K562 (cell line): ENCODE data around the gene PRCC. TPM values are rescaled to one million over a fixed set of nuclear protein-coding genes. Genes with fewer than 3 reads are reported as not detected.

Experiments used
- BCOR ChIP-seq: fragments of 450-650 bp; IDR thresholded peaks from 2 replicates; pipeline ENCODE4 v1.6.1; 2016
- BRD4 ChIP-seq: fragments of 200-600 bp; sonication (generic); IDR thresholded peaks from 2 replicates; pipeline ENCODE4 v1.6.1; 2017; ENCODE audit warnings: inconsistent platforms
- EHMT2 ChIP-seq: fragments of 450-650 bp; IDR thresholded peaks from 2 replicates; pipeline ENCODE4 v1.6.1; 2018; ENCODE audit warnings: antibody characterized with exemption
- ETV5 ChIP-seq: sonication (generic); formaldehyde crosslinking; IDR thresholded peaks from 2 replicates; pipeline ENCODE4 v1.4.0; 2020; ENCODE audit warnings: low read depth, mild to moderate bottlenecking, missing genetic modification reagents
- GTF2B ChIP-seq: IDR thresholded peaks from 2 replicates; pipeline ENCODE4 v1.6.1; 2011; ENCODE audit not compliant: insufficient read length; ENCODE audit errors: extremely low read depth
- HNRNPUL1 ChIP-seq: fragments of 200-400 bp; formaldehyde crosslinking; IDR thresholded peaks from 2 replicates; pipeline ENCODE4 v1.6.1; 2017; ENCODE audit warnings: low read length
- ILF3 ChIP-seq: fragments of 450-650 bp; IDR thresholded peaks from 2 replicates; pipeline ENCODE4 v1.6.1; 2018; ENCODE audit warnings: antibody characterized with exemption, mild to moderate bottlenecking, moderate library complexity, borderline replicate concordance
- PHF20 ChIP-seq: fragments of 450-650 bp; IDR thresholded peaks from 2 replicates; pipeline ENCODE4 v1.6.1; 2018; ENCODE audit not compliant: partially characterized antibody
- PKNOX1 ChIP-seq: fragments of 450-650 bp; IDR thresholded peaks from 2 replicates; pipeline ENCODE4 v1.6.1; 2016
- PTRF ChIP-seq: fragments of 450-650 bp; IDR thresholded peaks from 2 replicates; pipeline ENCODE4 v1.6.1; 2016; ENCODE audit warnings: mild to moderate bottlenecking, missing genetic modification characterization, missing compliant biosample characterization
- SAFB ChIP-seq: fragments of 200-400 bp; formaldehyde crosslinking; IDR thresholded peaks from 2 replicates; pipeline ENCODE4 v1.6.1; 2017; ENCODE audit warnings: low read depth, low read length, borderline replicate concordance
- SFPQ ChIP-seq: fragments of 200-400 bp; formaldehyde crosslinking; IDR thresholded peaks from 2 replicates; pipeline ENCODE4 v1.6.1; 2017; ENCODE audit warnings: mild to moderate bottlenecking, low read depth, low read length, moderate library complexity
- TEAD4 ChIP-seq, 2 experiments: sonication (generic) in 1 of 2; formaldehyde crosslinking in 1 of 2; IDR thresholded peaks; 2 replicates each; pipeline versions ENCODE4 v1.6.1 to v1.8.0; 2012 to 2022; ENCODE audit warnings: borderline replicate concordance in 1 of 2, inconsistent platforms in 1 of 2, low read length in 1 of 2, mild to moderate bottlenecking in 1 of 2, missing genetic modification reagents in 1 of 2
- ZFPM2 ChIP-seq: fragments of 250-450 bp; sonication (Bioruptor Pico); IDR thresholded peaks from 2 replicates; pipeline ENCODE4 v1.5.1; 2022; ENCODE audit warnings: mild to moderate bottlenecking
- ZKSCAN8 ChIP-seq: fragments of 200-800 bp; sonication (Bioruptor generic); IDR thresholded peaks from 2 replicates; pipeline ENCODE4 v1.6.1; 2016; ENCODE audit warnings: missing genetic modification characterization, missing compliant biosample characterization
- ZNF143 ChIP-seq: sonication (generic); formaldehyde crosslinking; IDR thresholded peaks from 2 replicates; pipeline ENCODE4 v1.9.0; 2022; ENCODE audit warnings: mild to moderate bottlenecking, missing genetic modification reagents
- ZNF354B ChIP-seq: fragments of 250-450 bp; sonication (Bioruptor Pico); IDR thresholded peaks from 2 replicates; pipeline ENCODE4 v1.4.0; 2020
- ZNF445 ChIP-seq: fragments of 250-450 bp; sonication (Bioruptor Pico); IDR thresholded peaks from 2 replicates; pipeline ENCODE4 v1.4.0; 2020; ENCODE audit warnings: low read depth, mild to moderate bottlenecking, moderate library complexity
- ZNF609 ChIP-seq: sonication (generic); formaldehyde crosslinking; IDR thresholded peaks from 2 replicates; pipeline ENCODE4 v1.8.1; 2023; ENCODE audit warnings: missing genetic modification reagents, mild to moderate bottlenecking, borderline replicate concordance
- ZNF668 ChIP-seq: fragments of 250-450 bp; sonication (Bioruptor Pico); IDR thresholded peaks from 2 replicates; pipeline ENCODE4 v1.8.0; 2022; ENCODE audit warnings: mild to moderate bottlenecking, inconsistent platforms
- ZNF778 ChIP-seq: fragments of 450-650 bp; formaldehyde crosslinking; IDR thresholded peaks from 2 replicates; pipeline ENCODE4 v1.4.0; 2020; ENCODE audit warnings: mild to moderate bottlenecking, moderate library complexity
- polyA plus RNA-seq, 8 experiments: library from polyadenylated mRNA; depleted of rRNA in 4 of 8; stranded (reverse) in 5 of 8; unstranded in 3 of 8; fragments of >200 nt; fragmentation: Nextera tagmentation in 2 of 8; fragmentation: Illumina TruSeq in 1 of 8; extraction: Ambion mirVana in 2 of 8; extraction: Trizol in 1 of 8; gene quantifications; 2 replicates each; pipeline versions ENCODE4 v1.2.1 to v1.2.3, GENCODE V29; 2011 to 2014; ENCODE audit warnings: inconsistent platforms in 1 of 8, missing spikeins in 1 of 8
- total RNA-seq, 7 experiments: library from RNA; depleted of rRNA in 6 of 7; stranded (reverse); fragments of >200 nt in 6 of 7; fragmentation: Illumina TruSeq in 2 of 7; extraction: Trizol in 2 of 7; gene quantifications; 2 replicates each; pipeline versions ENCODE4 v1.2.1 to v1.2.3, GENCODE V29; 2011 to 2021; ENCODE audit warnings: low replicate concordance in 1 of 7

Gene PRCC
- total and polyA plus RNA-seq, 9 of the 15 experiments (the other 6 are each of a cell fraction or from before 2014, with no cell fraction given): 23.9 to 201 (median 41.1) TPM

GRCh38 chr1:156727926-156728598 lies 39.3 kb upstream of the PRCC start, which contains the start of gene METTL25B (continued):
- TF ChIP-seq ZNF143 (no peak), ZNF668 (no peak), ETV5 (peak; percentile 52; the same call in 1 of the 2 replicates), ZNF609 (CRISPR knock-in tag) (0 out of 2 replicates have a peak, but pooled peaks have one; percentile 23), TEAD4 (IDR thresholded peaks at IDR 0.05; ENCODE audit: low read length) (no peak), TEAD4 (CRISPR knock-in tag; IDR thresholded peaks at IDR 0.05; ENCODE audit: borderline replicate concordance) (no peak), HNRNPUL1 (no peak), ZNF778 (CRISPR knock-in tag) (no peak), PHF20 (peak; percentile 63), ILF3 (no peak), SFPQ (no peak), PTRF (no peak), ZNF354B (no peak), EHMT2 (no peak), BCOR (no peak), ZKSCAN8 (CRISPR knock-in tag) (no peak), ZFPM2 (CRISPR knock-in tag) (no peak), PKNOX1 (no peak), SAFB (no peak), BRD4 (no peak), GTF2B (no peak), ZNF445 (CRISPR knock-in tag) (no peak)
